Measurements from ENCODE around the gene SLCO4A1.

DNA sequence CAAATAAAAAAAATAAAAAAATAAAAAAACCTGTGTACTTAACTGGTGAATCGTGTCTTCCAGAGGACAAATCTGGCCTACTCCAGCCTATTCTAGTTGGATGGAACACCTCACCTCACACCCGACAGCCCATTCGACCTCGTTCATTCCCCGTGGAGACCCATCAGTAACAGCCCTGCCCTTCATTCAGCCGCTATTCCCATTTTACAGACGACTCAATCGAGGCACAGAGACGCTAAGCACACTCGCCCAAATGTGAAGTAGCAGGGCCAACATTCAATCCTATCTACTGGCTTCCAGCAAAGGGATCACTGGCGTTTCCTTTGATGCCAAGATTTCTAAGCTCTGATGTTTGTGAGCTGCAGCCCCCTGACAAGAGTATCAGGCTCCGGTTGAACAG is 64.6 kb downstream of the SLCO4A1 start:
- TF ChIP-seq, protein P1, sequence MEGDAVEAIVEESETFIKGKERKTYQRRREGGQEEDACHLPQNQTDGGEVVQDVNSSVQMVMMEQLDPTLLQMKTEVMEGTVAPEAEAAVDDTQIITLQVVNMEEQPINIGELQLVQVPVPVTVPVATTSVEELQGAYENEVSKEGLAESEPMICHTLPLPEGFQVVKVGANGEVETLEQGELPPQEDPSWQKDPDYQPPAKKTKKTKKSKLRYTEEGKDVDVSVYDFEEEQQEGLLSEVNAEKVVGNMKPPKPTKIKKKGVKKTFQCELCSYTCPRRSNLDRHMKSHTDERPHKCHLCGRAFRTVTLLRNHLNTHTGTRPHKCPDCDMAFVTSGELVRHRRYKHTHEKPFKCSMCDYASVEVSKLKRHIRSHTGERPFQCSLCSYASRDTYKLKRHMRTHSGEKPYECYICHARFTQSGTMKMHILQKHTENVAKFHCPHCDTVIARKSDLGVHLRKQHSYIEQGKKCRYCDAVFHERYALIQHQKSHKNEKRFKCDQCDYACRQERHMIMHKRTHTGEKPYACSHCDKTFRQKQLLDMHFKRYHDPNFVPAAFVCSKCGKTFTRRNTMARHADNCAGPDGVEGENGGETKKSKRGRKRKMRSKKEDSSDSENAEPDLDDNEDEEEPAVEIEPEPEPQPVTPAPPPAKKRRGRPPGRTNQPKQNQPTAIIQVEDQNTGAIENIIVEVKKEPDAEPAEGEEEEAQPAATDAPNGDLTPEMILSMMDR (IDR thresholded peaks at IDR 0.05) = no peak
- TF ChIP-seq POLR2AphosphoS5 (IDR thresholded peaks at IDR 0.05; ENCODE audit: insufficient read depth in 1 of 2, low read depth in 1 of 2) (no peak), POLR2A (IDR thresholded peaks at IDR 0.05) (no peak)

Data from vagina (tissue), 2 donors.